Activated naive CD4-positive, alpha-beta T cell treated with anti-CD3 and anti-CD28 coated beads for 36 hours (primary cell): ENCODE data around the gene CD151. TPM values are rescaled to one million over a fixed set of nuclear protein-coding genes. Genes with fewer than 3 reads are reported as not detected.
A peak's percentile ranks its signal among the peaks of the same experiment; 100 is the strongest.

ENCODE experiments used
- CTCF ChIA-PET: fragments of 350-600 bp; sonication (Branson Sonifier 250); formaldehyde crosslinking; loops from one replicate; lab custom pipeline; 2021; ENCODE audit warnings: antibody characterized with exemption; lab: Charles Lee
- DNase-seq: peaks from one replicate; pipeline ENCODE4 v3.0.0-alpha.2; 2020
- H3K27ac Mint-ChIP-seq: one replicate; pipeline ENCODE4 v1.8.0; 2021; ENCODE audit warnings: mild to moderate bottlenecking, mixed read lengths
- H3K27me3 Mint-ChIP-seq: one replicate; pipeline ENCODE4 v1.8.0; 2021; ENCODE audit warnings: low read depth, mixed read lengths
- H3K36me3 Mint-ChIP-seq: one replicate; pipeline ENCODE4 v1.8.0; 2021; ENCODE audit warnings: low read depth, mixed read lengths
- H3K4me1 Mint-ChIP-seq: one replicate; pipeline ENCODE4 v1.8.0; 2021; ENCODE audit warnings: low read depth, mixed read lengths
- H3K4me3 Mint-ChIP-seq: one replicate; pipeline ENCODE4 v1.8.0; 2021; ENCODE audit warnings: mild to moderate bottlenecking, moderate library complexity, mixed read lengths
- H3K9me3 Mint-ChIP-seq: one replicate; pipeline ENCODE4 v1.8.0; 2021; ENCODE audit warnings: mixed read lengths
- intact Hi-C: fragments of 100-400 bp; cut with micrococcal nuclease; formaldehyde crosslinking; loops from one replicate; pipeline ENCODE4 v1.15.1; 2023
- total RNA-seq, 2 experiments: library from RNA; stranded (reverse); gene quantifications; one replicate each; pipeline ENCODE4 v1.2.3, GENCODE V29; 2021

CD151 gene
- total RNA-seq, result 10 to 100 TPM; 16.3 to 18.1 TPM

GRCh38 chr11:832529-833113 lies at the start of gene CD151:
Gene CD151, plus strand, starts transcription at chr11:832952. Its CDS starts 3,118 bp downstream, at chr11:836070.
- H3K27ac Mint-ChIP-seq, result no peak within 1 kb of the TSS

GRCh38 chr11:783581-784015 lies 49.2 kb upstream of the CD151 start:
- peaks cover 12% of the 10 kb centered on the region for H3K4me1 Mint-ChIP-seq
- H3K36me3 Mint-ChIP-seq, result peaks cover 6% of the 10 kb centered on the region
- H3K27me3 Mint-ChIP-seq, result no peaks in the 10 kb centered on the region
- CTCF ChIA-PET, result no interaction called here
- intact Hi-C loops, result no loop called here
- no peaks in the 10 kb centered on the region for H3K9me3 Mint-ChIP-seq
- no peak overlapping the region for H3K27ac Mint-ChIP-seq
- no peak for DNase-seq
- no peak overlapping the region for H3K4me3 Mint-ChIP-seq

More at GRCh38 chr11:832529-833113, at the start of gene CD151:
- peaks cover 34% of the 10 kb centered on the region for H3K4me1 Mint-ChIP-seq
- no peaks in the 10 kb centered on the region for H3K9me3 Mint-ChIP-seq
- peak within 1 kb of the TSS; percentile 55 for H3K4me3 Mint-ChIP-seq
- DNase-seq, result peak; percentile 34
- CTCF ChIA-PET, result no interaction called here
- peaks cover 39% of the 10 kb centered on the region for H3K27me3 Mint-ChIP-seq
- intact Hi-C loops, result no loop called here
- H3K36me3 Mint-ChIP-seq, result no peaks in the 10 kb centered on the region

- Mint-ChIP-seq H3K4me3 (no peak overlapping the region), H3K27ac (no peak overlapping the region), H3K27me3 (peaks cover 3% of the 10 kb centered on the region), H3K9me3 (no peaks in the 10 kb centered on the region), H3K4me1 (no peaks in the 10 kb centered on the region), H3K36me3 (peaks cover 5% of the 10 kb centered on the region)
- CTCF ChIA-PET, result no interaction called here
- intact Hi-C loops, result no loop called here
- no peak for DNase-seq
Measured at GRCh38 chr11:786235-787083, 46.3 kb upstream of the CD151 start.

- intact Hi-C loops, result no loop called here
- DNase-seq, result no peak
- CTCF ChIA-PET, result no interaction called here
- Mint-ChIP-seq H3K27me3 (peaks cover 3% of the 10 kb centered on the region), H3K4me1 (no peaks in the 10 kb centered on the region), H3K36me3 (peaks cover 7% of the 10 kb centered on the region), H3K9me3 (no peaks in the 10 kb centered on the region), H3K27ac (no peak overlapping the region), H3K4me3 (no peak overlapping the region)
Measured at GRCh38 chr11:787084-787675, 45.6 kb upstream of the CD151 start.

DNA sequence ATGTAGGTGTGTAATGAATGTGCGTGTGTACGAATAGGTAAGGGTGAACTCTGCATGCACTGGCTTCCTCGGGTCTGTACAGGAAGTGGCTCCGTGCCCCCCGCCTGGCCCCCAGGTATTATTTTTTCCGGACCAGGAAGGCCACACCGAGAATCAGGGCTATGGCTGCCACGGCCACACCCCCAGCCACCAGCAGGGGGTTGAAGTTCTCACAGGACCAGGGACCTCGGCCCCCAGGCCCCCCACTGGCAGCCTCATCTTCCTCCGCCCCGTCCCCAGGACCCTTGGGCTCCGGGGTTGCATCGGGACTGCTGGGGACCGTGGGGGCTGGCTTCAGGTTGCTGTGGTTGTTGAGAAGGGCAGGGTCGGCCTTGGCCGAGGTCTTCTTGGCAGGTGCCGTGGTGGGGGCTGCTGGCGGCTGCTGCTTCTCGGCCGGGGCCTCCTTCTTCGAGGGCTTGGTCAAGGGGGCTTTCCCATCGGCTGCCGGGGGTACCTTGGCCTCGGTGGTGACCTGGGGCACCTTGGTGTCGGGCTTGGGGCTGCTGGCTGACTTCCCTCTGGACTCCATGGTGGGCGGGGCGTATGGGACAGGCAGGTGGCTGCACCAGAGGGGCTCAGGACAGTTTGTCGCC lies 44.6 kb upstream of the CD151 start:
- no peak for DNase-seq
- intact Hi-C loops, result no loop called here
- Mint-ChIP-seq H3K36me3 (peaks cover 8% of the 10 kb centered on the region), H3K27ac (no peak overlapping the region), H3K9me3 (no peaks in the 10 kb centered on the region), H3K4me1 (no peaks in the 10 kb centered on the region), H3K4me3 (no peak overlapping the region), H3K27me3 (peaks cover 3% of the 10 kb centered on the region)
- CTCF ChIA-PET, result no interaction called here

GRCh38 chr11:788953-789940 lies 43.5 kb upstream of the CD151 start:
- Mint-ChIP-seq H3K9me3 (no peaks in the 10 kb centered on the region), H3K4me1 (no peaks in the 10 kb centered on the region), H3K36me3 (peaks cover 11% of the 10 kb centered on the region), H3K27me3 (peaks cover 3% of the 10 kb centered on the region), H3K4me3 (no peak overlapping the region), H3K27ac (no peak overlapping the region)
- DNase-seq, result no peak
- intact Hi-C loops, result no loop called here
- CTCF ChIA-PET, result no interaction called here

DNA sequence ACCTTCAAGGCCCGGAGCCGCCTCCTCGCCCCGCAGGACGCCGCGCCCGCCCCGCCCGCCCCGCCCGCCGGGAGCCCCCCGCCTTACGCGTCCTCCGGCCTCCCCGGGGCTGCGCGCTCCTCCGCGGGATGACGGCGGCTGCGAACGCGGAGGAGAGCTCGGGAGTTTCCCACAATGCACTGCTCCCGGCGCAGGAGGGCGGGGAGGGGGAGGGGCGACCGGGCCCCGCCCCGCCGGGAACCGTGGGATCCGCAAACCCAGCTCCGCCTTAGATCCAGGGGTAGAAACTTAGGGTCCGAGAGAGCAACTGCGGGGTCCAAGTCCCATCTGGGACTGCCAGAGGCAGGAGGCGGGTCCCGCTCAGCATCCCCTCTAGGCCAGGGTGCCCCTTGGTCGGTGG lies 42.8 kb upstream of the CD151 start, which contains the start of gene CEND1:
Gene CEND1, minus strand, starts transcription at position 148 of the 400 bp plus-strand sequence. CDS start 1,514 bp downstream, outside the sequence.
- Mint-ChIP-seq H3K27me3 (peaks cover 3% of the 10 kb centered on the region), H3K4me3 (no peak within 1 kb of the TSS), H3K36me3 (peaks cover 11% of the 10 kb centered on the region), H3K27ac (no peak within 1 kb of the TSS), H3K9me3 (no peaks in the 10 kb centered on the region), H3K4me1 (peaks cover 1% of the 10 kb centered on the region)
- CTCF ChIA-PET, result no interaction called here
- DNase-seq, result no peak
- intact Hi-C loops, result loop anchor here (10.0 kb wide), 1 partner anchor 475 kb away; the partner anchor contains the start of gene IFITM1

- DNase-seq, result no peak
- H3K4me3 Mint-ChIP-seq, result no peak overlapping the region
- H3K4me1 Mint-ChIP-seq, result peaks cover 7% of the 10 kb centered on the region
- H3K27ac Mint-ChIP-seq, result no peak overlapping the region
- intact Hi-C loops, result loop anchor here (10.0 kb wide), 1 partner anchor 476 kb away; the partner anchor contains the start of gene IFITM1
- H3K9me3 Mint-ChIP-seq, result no peaks in the 10 kb centered on the region
- CTCF ChIA-PET, result no interaction called here
- peaks cover 11% of the 10 kb centered on the region for H3K36me3 Mint-ChIP-seq
- H3K27me3 Mint-ChIP-seq, result peaks cover 3% of the 10 kb centered on the region
Measured at GRCh38 chr11:790721-791564, 41.8 kb upstream of the CD151 start.

DNA sequence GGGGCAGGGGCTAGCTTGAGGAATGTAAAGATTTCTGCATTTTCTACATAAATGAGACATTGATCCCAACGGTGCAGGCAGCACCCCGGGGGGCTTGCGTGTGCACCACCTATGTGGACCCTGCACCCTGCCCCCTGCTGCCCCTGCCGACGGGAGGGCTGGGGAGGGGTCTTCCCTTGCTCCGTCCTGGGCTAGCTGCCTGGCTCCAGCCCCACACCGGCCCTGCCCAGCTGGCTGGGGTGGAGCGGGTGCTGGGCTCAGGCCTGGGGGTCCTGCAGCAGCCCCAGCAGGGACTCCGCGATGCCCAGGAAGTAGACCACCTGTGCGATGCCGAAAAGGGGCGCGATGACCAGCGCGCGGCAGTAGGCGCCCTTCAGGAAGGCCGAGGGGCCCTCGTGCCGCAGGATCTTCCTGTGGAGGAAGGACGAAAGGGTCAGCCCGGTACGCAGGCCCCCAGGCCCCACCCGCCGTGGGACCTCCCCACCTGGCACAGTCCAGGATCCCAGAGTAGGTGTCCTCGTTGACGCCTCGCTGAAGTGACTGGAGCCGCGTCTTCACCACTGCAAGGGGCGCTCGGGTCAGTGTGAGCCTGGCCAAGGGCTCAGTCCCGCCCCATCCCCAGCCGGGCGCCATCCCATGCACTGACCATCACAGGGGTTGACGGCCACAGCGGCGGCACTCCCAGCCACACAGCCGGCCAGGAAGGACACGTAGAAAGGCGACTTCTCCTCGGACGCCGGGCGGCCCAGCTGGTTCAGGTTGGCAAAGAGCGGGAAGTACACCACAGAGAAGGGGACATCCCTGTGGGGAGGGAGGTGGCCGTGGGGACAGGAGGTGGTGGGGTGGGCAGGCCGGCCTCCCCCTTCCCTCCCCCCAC lies 40.9 kb upstream of the CD151 start:
- CTCF ChIA-PET, result no interaction called here
- H3K4me1 Mint-ChIP-seq, result peaks cover 12% of the 10 kb centered on the region
- no peaks in the 10 kb centered on the region for H3K9me3 Mint-ChIP-seq
- peaks cover 3% of the 10 kb centered on the region for H3K27me3 Mint-ChIP-seq
- DNase-seq, result no peak
- intact Hi-C loops, result loop anchor here (10.0 kb wide), 1 partner anchor 477 kb away; the partner anchor contains the start of gene IFITM1
- no peak overlapping the region for H3K4me3 Mint-ChIP-seq
- H3K36me3 Mint-ChIP-seq, result peaks cover 11% of the 10 kb centered on the region
- no peak overlapping the region for H3K27ac Mint-ChIP-seq

DNA sequence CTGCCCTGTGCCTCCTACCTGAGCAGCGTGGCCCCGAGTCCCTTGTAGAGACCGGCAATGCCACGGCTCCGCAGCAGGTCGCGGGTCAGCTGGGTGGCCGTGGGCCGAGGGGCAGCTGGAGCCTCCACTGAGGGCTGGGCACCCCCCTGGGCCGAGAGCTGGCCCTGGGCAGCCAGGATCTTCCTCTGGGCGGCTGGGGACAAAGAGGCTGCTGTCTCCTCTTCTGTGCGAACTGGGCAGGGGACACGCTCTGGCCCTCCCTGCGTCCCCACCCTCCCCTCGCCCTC lies 40.3 kb upstream of the CD151 start:
- Mint-ChIP-seq H3K4me3 (no peak overlapping the region), H3K27me3 (peaks cover 3% of the 10 kb centered on the region), H3K36me3 (peaks cover 11% of the 10 kb centered on the region), H3K9me3 (no peaks in the 10 kb centered on the region), H3K27ac (no peak overlapping the region), H3K4me1 (peaks cover 12% of the 10 kb centered on the region)
- intact Hi-C loops, result loop anchor here (10.0 kb wide), 1 partner anchor 478 kb away; the partner anchor contains the start of gene IFITM1
- no peak for DNase-seq
- CTCF ChIA-PET, result no interaction called here
